ENCODE measurements around the gene BPTF.

- TF ChIP-seq, protein P1, sequence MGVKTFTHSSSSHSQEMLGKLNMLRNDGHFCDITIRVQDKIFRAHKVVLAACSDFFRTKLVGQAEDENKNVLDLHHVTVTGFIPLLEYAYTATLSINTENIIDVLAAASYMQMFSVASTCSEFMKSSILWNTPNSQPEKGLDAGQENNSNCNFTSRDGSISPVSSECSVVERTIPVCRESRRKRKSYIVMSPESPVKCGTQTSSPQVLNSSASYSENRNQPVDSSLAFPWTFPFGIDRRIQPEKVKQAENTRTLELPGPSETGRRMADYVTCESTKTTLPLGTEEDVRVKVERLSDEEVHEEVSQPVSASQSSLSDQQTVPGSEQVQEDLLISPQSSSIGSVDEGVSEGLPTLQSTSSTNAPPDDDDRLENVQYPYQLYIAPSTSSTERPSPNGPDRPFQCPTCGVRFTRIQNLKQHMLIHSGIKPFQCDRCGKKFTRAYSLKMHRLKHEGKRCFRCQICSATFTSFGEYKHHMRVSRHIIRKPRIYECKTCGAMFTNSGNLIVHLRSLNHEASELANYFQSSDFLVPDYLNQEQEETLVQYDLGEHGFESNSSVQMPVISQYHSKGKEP (tag by site-specific recombination; IDR thresholded peaks at IDR 0.05) = no peak
- TF ChIP-seq CTCF (tag by site-specific recombination; IDR thresholded peaks at IDR 0.05) = no peak
- TF ChIP-seq RBAK (tag by site-specific recombination; IDR thresholded peaks at IDR 0.05) = no peak
- TF ChIP-seq, protein P2, sequence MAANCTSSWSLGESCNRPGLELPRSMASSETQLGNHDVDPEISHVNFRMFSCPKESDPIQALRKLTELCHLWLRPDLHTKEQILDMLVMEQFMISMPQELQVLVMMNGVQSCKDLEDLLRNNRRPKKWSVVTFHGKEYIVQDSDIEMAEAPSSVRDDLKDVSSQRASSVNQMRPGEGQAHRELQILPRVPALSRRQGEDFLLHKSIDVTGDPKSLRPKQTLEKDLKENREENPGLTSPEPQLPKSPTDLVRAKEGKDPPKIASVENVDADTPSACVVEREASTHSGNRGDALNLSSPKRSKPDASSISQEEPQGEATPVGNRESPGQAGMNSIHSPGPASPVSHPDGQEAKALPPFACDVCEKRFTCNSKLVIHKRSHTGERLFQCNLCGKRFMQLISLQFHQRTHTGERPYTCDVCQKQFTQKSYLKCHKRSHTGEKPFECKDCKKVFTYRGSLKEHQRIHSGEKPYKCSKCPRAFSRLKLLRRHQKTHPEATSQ (tag by site-specific recombination; IDR thresholded peaks at IDR 0.05) = no peak
- TF ChIP-seq ZNF776 (tag by site-specific recombination; IDR thresholded peaks at IDR 0.05; ENCODE audit: borderline replicate concordance) = no peak
- no peak for TF ChIP-seq ZNF513 (tag by site-specific recombination; IDR thresholded peaks at IDR 0.05)
- TF ChIP-seq ZNF76 (tag by site-specific recombination; IDR thresholded peaks at IDR 0.05; ENCODE audit: borderline replicate concordance, low read depth) = no peak
- no peak for TF ChIP-seq ZNF777 (tag by site-specific recombination; IDR thresholded peaks at IDR 0.05; ENCODE audit: borderline replicate concordance)
- TF ChIP-seq, protein P3, sequence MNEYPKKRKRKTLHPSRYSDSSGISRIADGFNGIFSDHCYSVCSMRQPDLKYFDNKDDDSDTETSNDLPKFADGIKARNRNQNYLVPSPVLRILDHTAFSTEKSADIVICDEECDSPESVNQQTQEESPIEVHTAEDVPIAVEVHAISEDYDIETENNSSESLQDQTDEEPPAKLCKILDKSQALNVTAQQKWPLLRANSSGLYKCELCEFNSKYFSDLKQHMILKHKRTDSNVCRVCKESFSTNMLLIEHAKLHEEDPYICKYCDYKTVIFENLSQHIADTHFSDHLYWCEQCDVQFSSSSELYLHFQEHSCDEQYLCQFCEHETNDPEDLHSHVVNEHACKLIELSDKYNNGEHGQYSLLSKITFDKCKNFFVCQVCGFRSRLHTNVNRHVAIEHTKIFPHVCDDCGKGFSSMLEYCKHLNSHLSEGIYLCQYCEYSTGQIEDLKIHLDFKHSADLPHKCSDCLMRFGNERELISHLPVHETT (tag by site-specific recombination; IDR thresholded peaks at IDR 0.05) = no peak
These were observed 13.2 kb downstream of the BPTF start for GRCh38 chr17:67838538-67838937.
